Measurements from ENCODE around the gene TANGO2. TPM values are rescaled to one million over a fixed set of nuclear protein-coding genes. Genes with fewer than 3 reads are reported as not detected.
A peak's percentile ranks its signal among the peaks of the same experiment; 100 is the strongest.

Gene TANGO2
- total and polyA plus RNA-seq, 9 of the 15 experiments (the other 6 are each of a cell fraction or from before 2014, with no cell fraction given) = 15.5 to 94.9 (median 70.1) TPM

DNA sequence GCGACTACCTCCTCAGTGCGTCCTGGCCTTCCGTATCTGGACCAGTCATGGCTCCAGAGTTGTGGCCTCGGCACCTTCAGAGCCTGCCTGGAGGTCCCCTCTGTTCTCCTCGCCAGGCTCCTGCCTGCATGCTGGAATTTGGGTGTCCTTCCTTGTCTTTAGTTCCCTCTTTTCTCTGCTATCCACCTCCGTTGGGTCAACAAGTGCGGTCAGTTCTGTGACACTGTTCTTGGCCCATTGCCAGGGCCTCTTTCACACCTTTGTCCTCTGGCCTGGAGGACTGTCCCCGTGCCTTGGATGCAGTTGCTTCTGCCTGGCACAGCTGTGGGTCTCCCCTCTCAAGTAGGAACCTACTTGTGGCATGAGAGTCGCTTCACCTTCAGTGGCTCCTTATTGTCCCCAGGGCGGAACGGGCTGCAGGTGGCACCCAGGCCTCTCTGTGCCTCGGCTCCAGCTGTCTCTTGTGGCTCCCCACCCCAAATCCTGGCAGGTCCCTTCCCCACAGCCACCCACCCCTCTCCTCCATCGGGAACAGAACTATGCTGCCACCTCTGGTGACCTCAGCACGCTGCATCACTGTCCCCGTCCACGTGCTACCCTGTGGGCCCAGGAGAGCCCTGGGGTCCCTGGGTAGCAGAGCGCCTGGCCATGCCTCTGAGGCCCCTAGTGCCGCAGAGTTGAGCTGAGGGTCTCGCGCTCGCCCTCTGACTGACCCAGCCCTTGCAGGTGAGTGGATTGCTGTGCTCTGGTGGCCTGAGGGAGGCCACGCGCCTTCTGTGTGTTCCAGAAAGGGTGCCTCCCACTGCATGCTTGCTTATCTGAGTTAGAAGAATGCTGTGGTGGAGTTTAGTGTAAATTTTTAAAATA, 63.9 kb downstream of the TANGO2 start (continued):
- TF ChIP-seq, protein P1, sequence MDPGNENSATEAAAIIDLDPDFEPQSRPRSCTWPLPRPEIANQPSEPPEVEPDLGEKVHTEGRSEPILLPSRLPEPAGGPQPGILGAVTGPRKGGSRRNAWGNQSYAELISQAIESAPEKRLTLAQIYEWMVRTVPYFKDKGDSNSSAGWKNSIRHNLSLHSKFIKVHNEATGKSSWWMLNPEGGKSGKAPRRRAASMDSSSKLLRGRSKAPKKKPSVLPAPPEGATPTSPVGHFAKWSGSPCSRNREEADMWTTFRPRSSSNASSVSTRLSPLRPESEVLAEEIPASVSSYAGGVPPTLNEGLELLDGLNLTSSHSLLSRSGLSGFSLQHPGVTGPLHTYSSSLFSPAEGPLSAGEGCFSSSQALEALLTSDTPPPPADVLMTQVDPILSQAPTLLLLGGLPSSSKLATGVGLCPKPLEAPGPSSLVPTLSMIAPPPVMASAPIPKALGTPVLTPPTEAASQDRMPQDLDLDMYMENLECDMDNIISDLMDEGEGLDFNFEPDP (CRISPR knock-in tag; IDR thresholded peaks at IDR 0.05) = peak; percentile 90; the same call in 1 of the 2 replicates
- TF ChIP-seq ETS2 (tag; IDR thresholded peaks at IDR 0.05; ENCODE audit: borderline replicate concordance, poor library complexity, severe bottlenecking) (no peak), HOXB6 (CRISPR knock-in tag; IDR thresholded peaks at IDR 0.05; ENCODE audit: borderline replicate concordance) (0 out of 2 replicates have a peak, but pooled peaks have one; percentile 27), ZNF778 (CRISPR knock-in tag; IDR thresholded peaks at IDR 0.05) (no peak), SIN3A (IDR thresholded peaks at IDR 0.05; ENCODE audit: borderline replicate concordance in 2 of 2, control insufficient read depth in 1 of 2, low read depth in 2 of 2, low read length in 2 of 2) (peak in 1 of 2 experiments; percentile 71; a peak in 1 of 4 replicates), ETV1 (tag; conservative IDR thresholded peaks at IDR 0.05; ENCODE audit: low read depth) (peak; percentile 26; the same call in 1 of the 2 replicates), E2F1 (CRISPR knock-in tag; IDR thresholded peaks at IDR 0.05) (peak; percentile 93), NEUROD1 (IDR thresholded peaks at IDR 0.05; ENCODE audit: borderline replicate concordance, low read depth, low read length, partially characterized antibody) (peak; percentile 92), YY1 (IDR thresholded peaks at IDR 0.05; ENCODE audit: borderline replicate concordance in 1 of 3, control insufficient read depth in 1 of 3, extremely low read depth in 1 of 3, insufficient read depth in 3 of 3, insufficient read length in 1 of 3, insufficient replicate concordance in 2 of 3, low read depth in 1 of 3, low read length in 2 of 3) (peak in 1 of 3 experiments; percentile 62), SMARCA4 (IDR thresholded peaks at IDR 0.05) (no peak), ZNF384 (IDR thresholded peaks at IDR 0.05; ENCODE audit: low read depth, low read length) (peak; percentile 38; the same call in 1 of the 2 replicates), PBX2 (CRISPR knock-in tag; IDR thresholded peaks at IDR 0.05; ENCODE audit: low read depth) (no peak), PBX2 (tag; conservative IDR thresholded peaks at IDR 0.05; ENCODE audit: low read depth) (no peak), ZBTB7A (IDR thresholded peaks at IDR 0.05; ENCODE audit: borderline replicate concordance, control insufficient read depth, low read depth, low read length) (no peak), FOXA3 (CRISPR knock-in tag; conservative IDR thresholded peaks at IDR 0.05 in 1 of 2, IDR thresholded peaks at IDR 0.05 in 1 of 2) (peak in 1 of 2 experiments; percentile 79; a peak in 2 of 4 replicates), MEF2D (tag; conservative IDR thresholded peaks at IDR 0.05; ENCODE audit: low read depth) (peak; percentile 48; the same call in 1 of the 2 replicates)

All from K562 (cell line).